ENCODE results near the gene SH3RF3.

SH3RF3 gene

DNA sequence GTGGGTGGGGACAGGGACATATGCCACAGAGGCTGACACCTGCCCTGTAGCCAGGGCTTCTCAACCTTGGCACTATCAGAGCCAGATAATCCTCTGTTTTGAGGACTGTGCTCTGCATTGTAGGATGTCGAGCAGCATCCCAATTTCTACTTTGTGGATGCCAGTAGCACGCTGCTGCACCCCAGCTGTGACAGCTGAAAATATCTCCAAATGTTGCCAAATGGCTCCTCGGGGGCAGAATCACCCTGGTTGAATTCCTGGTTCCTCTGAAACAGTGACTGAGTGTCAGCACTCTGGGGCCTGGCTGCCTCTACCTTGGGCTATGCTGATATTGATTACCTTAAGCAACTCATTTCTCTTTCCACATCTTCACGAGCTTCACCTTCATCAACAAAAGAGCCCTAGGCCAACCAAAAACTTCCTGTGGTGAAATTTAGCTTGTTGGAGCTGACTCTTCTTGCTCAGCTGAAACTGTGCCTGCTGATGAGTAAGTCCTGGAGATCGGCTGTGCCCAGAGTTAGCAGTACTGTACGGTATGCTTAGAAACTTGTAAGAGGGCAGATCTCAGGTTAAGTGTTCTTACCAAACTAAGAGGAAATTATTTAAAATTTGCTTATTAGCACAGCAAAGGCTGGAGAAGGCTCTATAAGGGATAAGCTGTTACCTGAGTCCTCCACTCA is 346.7 kb downstream of the SH3RF3 start:
- DNase-seq (ENCODE audit: low spot score): no peak

DNA sequence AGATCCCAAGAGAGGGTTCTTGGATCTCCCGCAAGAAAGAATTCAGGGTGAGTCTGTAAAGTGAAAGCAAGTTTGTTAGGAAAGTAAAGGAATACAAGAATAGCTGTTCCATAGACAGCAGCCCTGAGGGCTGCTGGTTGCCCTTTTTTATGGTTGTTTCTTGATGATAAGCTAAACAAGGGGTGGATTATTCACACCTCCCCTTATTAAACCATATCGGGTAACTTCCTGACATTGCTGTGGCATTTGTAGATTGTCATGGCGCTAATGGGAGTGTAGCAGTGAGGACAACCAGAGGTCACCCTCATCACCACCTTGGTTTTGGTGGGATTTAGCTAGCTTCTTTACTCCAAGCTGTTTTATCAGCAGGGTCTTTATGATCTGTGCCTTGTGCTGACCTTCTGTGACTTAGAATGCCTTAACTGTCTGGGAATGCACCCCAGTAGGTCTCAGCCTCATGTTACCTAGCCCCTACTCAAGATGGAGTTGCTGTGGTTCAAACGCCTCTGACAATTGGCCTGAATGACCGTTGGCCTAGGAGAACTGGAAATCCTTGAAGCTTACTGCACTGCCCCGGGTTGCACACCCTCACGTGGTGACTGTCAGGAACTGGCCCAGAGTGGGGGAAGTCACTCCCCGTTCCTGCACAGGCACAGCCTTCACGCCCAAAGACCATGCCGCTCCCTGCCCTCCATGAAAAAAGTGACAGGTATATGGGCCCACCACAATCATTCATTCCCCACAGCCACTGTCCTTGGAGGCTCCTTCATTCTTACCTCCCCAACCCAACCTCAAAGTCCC is 347.8 kb downstream of the SH3RF3 start:
- DNase-seq (ENCODE audit: low spot score): no peak

- DNase-seq (ENCODE audit: low spot score): no peak
These were observed 350.0 kb downstream of the SH3RF3 start for GRCh38 chr2:109478906-109479493.

- DNase-seq (ENCODE audit: low spot score): no peak
These were observed 350.8 kb downstream of the SH3RF3 start for GRCh38 chr2:109479804-109480203.

DNA sequence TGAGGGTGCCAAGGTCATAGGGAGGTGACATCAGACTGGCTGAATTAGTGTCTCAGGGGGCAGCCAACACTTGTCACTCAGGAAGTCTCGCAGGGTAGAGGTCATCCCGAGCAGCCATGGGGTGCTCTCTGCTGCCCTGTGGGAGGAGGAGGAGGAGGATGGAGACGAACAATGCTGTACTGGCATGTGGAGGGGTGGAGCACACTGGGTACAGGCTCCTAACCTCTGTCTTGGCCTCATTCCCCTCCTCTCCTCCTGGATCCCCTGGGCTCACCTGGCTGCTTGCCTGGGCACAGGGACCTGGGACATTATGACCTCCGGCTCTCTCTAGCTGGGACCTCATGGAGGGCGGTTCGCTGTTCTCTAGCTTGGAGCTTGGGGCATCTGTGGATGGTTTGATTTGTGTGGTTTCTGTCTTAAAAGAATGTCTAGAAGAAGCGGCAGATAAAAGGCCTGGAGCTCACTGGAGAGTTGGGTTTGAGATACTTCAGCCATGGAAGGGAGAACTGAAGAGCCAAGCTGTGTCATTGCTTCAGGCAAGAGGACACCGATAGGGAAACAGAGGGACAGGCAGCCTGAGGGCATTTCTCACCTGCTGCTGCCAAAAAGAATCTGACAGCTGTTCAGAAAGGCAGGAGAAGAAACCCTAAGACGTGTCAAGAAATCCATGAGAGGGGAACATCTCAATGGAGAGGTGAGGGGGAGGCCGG is 351.6 kb downstream of the SH3RF3 start:
- DNase-seq (ENCODE audit: low spot score): no peak

DNA sequence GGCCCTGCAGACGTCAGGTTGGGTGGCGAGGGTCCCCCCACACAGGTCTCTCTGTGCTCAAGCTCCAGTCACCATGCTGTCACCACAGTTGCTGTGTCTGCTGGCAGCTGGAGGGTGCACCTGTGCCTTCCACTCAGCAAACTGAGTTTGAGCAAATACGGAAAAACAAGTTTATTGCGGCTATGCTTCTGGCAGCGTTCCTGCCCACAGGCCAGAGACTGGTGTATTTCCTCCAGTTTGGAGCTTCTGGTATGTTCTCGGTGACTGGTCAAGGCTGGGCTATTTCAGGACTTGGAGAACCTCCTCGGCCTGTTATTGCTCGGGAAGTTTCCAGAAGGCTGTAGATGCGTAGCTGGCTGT is 352.2 kb downstream of the SH3RF3 start:
- DNase-seq (ENCODE audit: low spot score): no peak

GRCh38 chr2:109481599-109481998 is 352.6 kb downstream of the SH3RF3 start:
- DNase-seq (ENCODE audit: low spot score): no peak

DNA sequence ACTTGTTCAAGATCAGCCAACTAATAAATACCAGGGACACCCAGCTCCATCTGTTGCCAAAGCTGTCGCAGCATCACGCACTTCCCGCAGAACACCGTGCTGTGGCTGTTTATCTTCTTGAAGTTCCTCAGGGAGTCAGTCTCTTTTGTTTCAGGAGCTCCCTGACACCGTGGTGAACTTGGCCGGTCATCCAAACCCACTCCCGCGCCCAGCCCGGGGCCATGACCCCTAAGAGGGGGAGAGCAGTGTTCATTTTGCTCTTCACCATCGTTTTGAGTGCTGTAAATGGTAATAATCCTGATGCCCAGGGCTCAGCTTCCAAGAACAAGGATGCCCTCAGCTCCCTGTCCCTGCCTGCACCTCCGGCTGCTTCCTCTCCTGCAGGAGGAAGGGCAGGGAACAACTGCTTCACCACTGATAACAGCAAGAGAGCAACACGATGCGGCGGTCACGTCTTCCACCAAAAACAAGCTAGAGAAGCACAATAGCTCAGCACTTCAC is 353.4 kb downstream of the SH3RF3 start:
- DNase-seq (ENCODE audit: low spot score): no peak

DNA sequence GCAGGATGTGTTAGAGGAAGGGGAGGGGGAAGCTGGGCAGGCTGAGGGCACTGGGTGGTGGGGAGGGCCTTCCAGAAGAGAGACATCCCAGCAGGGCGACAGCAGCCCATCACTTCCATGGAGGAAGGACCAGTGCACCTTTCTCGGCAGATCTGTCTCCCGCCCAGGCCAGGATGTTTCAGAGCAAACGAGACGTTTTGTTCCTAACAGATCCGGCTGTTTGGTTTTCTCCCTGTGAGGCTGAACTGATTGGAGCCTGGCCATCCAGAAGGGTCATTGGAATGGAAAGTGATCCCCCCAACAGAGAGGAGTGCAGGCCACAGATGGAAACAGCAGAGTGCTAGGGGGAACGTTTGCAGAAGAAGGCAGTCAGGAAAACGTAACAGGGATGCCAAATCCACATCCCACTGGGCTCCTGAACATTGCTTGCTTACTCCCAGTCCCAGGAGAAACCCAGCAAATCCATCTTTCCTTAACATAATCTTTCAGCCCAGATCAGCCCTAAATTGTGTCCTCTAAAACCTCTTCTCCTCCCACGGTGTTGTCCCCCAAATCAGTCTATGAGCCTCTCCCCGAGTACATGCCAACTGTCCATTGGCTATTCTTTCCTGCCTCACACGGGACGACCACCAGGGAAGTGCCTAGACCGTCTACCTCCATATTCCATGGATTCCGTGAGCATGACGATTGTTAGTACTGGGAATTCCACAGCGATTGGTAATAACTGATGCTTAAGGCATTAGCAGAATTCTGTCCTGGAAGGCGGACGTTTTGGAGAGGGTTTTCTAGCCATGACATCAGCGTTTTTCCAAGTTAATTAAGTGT is 357.9 kb downstream of the SH3RF3 start:
- no peak for DNase-seq (ENCODE audit: low spot score)

GRCh38 chr2:109487536-109487869 is 358.5 kb downstream of the SH3RF3 start:
- DNase-seq (ENCODE audit: low spot score): no peak

DNA sequence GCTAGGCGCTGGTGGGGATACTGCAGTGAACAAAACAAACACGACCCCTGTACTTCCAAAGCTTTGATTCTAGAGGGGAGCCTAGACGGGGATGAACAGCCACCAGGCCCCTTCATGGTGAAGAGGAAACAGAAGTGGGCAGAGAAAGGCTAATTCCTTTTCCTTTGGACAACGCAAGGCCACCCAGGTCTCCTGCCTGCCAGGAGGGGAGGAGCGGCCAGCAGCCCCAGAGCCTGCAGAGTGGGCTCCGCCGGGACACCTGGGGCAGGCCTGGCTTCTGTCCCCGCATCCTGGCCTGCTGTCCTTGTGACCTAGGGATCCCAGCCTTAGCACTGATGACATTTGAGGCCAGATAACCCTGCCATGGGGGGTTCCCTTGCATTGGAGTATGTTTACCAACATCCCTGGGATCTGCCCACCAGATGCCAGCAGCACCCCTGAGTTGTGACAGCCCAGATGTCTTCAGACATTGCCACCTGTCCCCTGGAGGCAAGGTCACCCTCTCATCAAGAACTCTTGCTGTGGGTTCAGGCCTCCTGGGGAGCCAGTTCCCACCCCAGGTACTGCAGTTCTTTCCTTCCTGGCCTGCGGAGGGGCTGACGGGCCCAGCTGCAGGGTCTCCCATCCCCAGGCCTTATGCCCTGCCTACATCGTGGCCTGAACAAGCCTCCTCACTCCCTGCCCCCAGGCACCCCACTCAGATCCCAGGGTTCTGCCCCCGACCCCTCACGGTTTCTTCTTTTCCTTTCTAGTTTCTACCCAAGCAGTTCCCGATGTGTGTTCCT is 359.1 kb downstream of the SH3RF3 start:
- no peak for DNase-seq (ENCODE audit: low spot score)

DNA sequence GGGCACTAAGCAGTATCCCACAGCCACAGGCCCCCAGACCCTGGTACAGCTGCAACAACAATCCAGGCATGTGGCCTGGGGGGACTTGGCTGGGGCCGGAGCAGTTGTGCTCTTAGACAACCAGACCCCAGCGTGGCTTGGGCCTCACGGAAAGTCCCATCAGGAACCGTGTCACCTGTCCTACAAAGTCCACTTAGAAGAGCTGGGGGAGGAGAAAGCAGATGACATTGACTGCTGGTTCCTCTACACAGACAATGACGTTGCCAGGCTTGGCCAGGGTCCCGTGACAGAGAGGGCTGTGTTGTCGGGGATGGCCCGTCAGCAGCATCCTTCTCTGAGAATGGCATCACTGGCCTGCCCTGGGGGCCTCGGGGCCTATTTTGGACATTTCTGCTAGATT is 360.3 kb downstream of the SH3RF3 start:
- DNase-seq (ENCODE audit: low spot score): no peak

- no peak for DNase-seq (ENCODE audit: low spot score)
These were observed 364.4 kb downstream of the SH3RF3 start for GRCh38 chr2:109493176-109493935.

DNA sequence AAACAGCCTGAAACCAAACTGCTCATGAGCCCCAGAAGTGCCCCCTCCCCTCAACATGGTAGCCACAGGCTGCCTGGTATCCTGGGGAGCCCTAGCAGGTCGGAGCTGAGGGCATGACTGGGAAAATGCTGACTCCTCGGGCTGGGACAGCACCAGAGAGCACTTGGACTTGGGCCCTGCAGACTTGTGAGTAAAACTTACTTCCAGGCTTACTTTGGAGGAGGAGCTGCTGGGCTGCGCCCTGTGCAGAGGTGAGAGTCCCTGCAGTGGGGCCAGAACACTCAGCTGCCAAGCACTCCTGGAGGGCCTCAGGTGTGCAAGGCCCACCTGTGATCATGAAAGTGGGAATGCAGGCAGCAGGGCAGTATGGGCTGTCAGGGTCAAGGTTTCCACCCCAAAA is 365.3 kb downstream of the SH3RF3 start:
- no peak for DNase-seq (ENCODE audit: low spot score)

- DNase-seq (ENCODE audit: low spot score): no peak
These were observed 368.5 kb downstream of the SH3RF3 start for GRCh38 chr2:109497463-109497862.

DNA sequence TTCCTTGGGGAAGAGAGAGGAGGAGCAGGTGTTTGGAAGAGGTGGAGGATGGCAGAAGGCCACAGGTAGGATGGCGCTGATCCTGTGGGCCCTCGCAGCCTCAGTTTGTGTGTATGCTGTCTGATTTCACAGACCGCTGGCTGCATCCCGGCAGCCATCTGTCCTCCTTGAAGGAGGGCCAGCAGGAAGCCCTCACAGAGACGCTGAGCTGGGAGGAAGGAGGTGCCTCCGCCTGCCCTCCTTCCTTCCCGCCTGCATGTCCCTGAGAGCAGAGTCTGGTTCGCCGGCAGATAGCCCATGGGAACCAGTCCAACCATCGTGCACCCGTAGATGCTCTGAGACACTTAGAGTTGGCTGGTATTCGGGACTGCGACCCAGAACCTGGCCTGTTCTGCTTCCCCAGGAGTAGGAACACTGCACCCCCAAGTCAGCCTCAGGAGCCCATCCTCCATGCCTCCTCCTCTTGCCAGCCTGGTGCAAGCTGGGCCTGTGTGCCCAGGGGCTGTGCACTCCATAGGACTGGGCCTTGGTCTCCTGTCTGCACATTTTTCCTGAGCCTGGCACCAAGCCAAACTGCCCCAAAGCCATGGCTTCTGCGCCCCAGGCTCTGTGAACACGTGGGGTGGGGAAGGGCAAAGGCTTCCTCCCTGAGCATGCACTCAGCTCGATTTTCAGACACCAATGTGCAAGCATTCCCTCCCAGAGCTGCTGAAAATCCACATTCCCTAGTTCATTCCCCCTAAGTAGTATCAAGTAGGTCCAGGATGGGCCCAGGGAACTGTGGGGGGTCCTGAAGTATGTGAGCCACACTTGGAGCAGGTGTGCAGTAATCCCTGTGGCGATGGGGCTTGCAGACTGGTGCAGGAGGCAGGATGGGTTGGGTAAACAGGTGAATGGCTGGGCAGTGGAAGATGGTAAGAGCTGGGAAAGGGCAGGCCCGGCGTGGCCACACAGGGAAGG is 369.2 kb downstream of the SH3RF3 start:
- DNase-seq (ENCODE audit: low spot score): no peak

GRCh38 chr2:109498906-109499305 is 369.9 kb downstream of the SH3RF3 start:
- no peak for DNase-seq (ENCODE audit: low spot score)

- no peak for DNase-seq (ENCODE audit: low spot score)
These were observed 370.6 kb downstream of the SH3RF3 start for GRCh38 chr2:109499566-109499965.

- no peak for DNase-seq (ENCODE audit: low spot score)
These were observed 371.9 kb downstream of the SH3RF3 start for GRCh38 chr2:109500910-109501309.
